ENCODE results near the gene ACSBG1. TPM values are rescaled to one million over a fixed set of nuclear protein-coding genes. Genes with fewer than 3 reads are reported as not detected.

ACSBG1 gene
- total RNA-seq, 3 donors from 2014 or later, result 1.9 to 2.0 TPM; not detected in 1

DNA sequence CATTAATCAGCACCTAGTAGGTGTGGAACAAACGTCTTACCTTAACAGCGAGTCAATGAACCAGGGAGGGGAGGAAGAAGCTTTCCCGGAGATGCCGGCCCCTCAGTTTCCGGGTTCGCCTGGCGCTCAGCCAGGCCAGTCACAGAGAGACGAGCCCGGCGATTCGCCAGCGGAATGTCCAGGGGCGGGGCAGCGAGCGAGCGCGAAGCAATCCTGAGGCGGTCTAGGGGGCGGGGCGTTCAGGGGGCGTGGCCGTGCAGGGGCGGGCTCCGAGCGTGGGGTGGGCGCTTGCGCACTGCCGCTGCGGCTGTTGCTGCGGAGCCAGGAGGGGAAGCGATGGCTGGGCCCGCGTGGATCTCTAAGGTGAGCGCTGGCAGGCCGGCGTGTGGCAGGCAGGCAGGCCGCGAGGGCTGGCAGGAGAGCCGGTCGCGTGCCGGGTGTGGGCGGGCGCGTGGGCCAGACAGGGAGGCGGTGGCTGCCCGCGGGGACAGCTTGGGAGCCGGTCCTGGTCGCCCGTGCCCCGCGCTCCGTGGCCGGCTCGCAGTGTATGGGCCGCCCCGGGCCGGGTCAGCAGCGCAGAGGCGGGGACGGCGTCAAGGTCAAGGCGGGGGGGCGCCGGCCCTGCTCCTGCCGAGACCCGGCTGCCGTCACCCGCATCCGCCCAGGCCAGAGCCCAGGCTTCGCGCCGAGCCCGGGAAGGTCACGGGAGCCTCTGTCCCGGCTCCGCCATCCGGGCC is 85.1 kb downstream of the ACSBG1 start, which contains the start of gene IDH3A:
Gene IDH3A, plus strand, starts transcription at position 295 of the 737 bp plus-strand sequence. Its CDS starts 42 bp downstream, at position 337.
- DNase-seq (ENCODE audit: low spot score in 2 of 2), result peak; percentile 97 to 100
- Histone ChIP-seq H3K4me1 (peaks cover 0 to 9% of the 10 kb centered on the region in 2 donors), H3K4me3 (peak within 1 kb of the TSS; percentile 73 to 91 (median 85)), H3K27me3 (no peaks in the 10 kb centered on the region), H3K27ac (peak within 1 kb of the TSS; percentile 79 to 81), H3K9me3 (no peaks in the 10 kb centered on the region), H3K36me3 (no peaks in the 10 kb centered on the region)
- intact Hi-C loops (cut with DNase I; ENCODE audit: low total_unique reads), result loop anchor here (2.0 kb wide), 1 partner anchor 48 kb away; no protein-coding TSS in a partner anchor
- TF ChIP-seq POLR2AphosphoS5 (IDR thresholded peaks at IDR 0.05) (peak; percentile 48 to 81 (median 61)), POLR2A (IDR thresholded peaks at IDR 0.05) (peak; percentile 22)
- TF ChIP-seq, protein P1, sequence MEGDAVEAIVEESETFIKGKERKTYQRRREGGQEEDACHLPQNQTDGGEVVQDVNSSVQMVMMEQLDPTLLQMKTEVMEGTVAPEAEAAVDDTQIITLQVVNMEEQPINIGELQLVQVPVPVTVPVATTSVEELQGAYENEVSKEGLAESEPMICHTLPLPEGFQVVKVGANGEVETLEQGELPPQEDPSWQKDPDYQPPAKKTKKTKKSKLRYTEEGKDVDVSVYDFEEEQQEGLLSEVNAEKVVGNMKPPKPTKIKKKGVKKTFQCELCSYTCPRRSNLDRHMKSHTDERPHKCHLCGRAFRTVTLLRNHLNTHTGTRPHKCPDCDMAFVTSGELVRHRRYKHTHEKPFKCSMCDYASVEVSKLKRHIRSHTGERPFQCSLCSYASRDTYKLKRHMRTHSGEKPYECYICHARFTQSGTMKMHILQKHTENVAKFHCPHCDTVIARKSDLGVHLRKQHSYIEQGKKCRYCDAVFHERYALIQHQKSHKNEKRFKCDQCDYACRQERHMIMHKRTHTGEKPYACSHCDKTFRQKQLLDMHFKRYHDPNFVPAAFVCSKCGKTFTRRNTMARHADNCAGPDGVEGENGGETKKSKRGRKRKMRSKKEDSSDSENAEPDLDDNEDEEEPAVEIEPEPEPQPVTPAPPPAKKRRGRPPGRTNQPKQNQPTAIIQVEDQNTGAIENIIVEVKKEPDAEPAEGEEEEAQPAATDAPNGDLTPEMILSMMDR (IDR thresholded peaks at IDR 0.05), result peak in 1 of 3 donors; percentile 8

DNA sequence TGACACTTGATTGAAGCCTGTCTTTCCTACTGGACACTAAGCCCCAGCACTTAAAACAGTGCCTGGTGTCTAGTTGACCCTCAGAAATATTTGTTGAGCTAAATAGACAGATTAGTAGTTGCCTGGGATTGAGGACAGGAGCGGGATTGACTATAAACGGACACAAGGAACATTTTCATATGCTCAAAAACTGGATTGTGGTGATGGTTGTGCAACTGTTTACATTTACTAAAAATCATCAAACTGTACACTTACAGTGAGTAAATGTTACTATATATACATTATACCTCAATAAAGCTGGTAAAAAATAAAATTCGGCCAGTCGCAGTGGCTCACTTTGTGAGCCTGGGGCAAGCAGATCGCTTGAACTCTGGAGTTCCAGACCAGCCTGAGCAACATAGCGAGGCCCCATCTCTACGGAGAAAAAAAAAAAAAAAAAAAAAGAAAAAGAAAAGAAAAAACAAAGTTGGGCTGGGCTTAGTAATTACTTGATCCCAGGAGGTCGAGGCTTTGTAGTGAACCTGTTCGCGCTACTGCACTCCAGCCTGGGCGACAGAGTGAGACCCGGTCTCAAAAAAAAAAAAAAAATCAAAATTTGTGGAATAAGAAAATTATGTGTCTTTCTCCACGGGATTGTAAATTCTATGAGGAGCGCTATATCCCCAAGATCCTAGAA is 85.8 kb downstream of the ACSBG1 start:
- intact Hi-C loops (cut with DNase I; ENCODE audit: low total_unique reads), result loop anchor here (2.0 kb wide), 1 partner anchor 48 kb away; no protein-coding TSS in a partner anchor
- Histone ChIP-seq H3K9me3 (no peaks in the 10 kb centered on the region), H3K27me3 (no peaks in the 10 kb centered on the region), H3K36me3 (no peaks in the 10 kb centered on the region), H3K4me3 (peak overlapping the region; percentile 73 to 91 (median 85)), H3K27ac (peak overlapping the region; percentile 4 to 65), H3K4me1 (peaks cover 0 to 9% of the 10 kb centered on the region in 2 donors)
- DNase-seq (ENCODE audit: low spot score in 2 of 2), result no peak
- TF ChIP-seq POLR2A (IDR thresholded peaks at IDR 0.05), result no peak
- TF ChIP-seq POLR2AphosphoS5 (IDR thresholded peaks at IDR 0.05), result no peak
- TF ChIP-seq, protein P1 (IDR thresholded peaks at IDR 0.05), result no peak

DNA sequence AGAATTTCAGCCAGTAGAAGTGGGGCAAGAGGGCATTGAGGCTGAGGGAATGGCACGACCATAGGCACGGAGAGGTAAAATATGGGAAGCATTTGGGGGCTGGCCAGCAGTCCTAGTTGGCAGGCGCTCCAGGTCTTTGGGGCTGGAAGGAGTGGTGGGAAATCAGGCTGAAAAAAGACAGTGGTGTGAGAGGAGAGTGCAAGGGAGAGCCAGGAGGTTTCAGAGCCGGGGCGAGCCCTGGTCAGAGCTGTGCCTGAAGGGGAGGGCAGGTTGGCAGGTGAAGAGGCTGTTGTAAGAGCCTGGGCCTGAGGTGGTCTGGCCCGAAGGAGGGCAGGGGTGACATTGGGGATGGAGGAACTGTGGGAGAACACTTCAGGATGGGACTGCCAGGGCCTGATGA is 86.8 kb downstream of the ACSBG1 start:
- Histone ChIP-seq H3K4me3 (no peak overlapping the region), H3K4me1 (peaks cover 0 to 9% of the 10 kb centered on the region in 2 donors), H3K9me3 (no peaks in the 10 kb centered on the region), H3K27ac (no peak overlapping the region), H3K36me3 (no peaks in the 10 kb centered on the region), H3K27me3 (no peaks in the 10 kb centered on the region)
- DNase-seq (ENCODE audit: low spot score in 2 of 2), result no peak
- no peak for TF ChIP-seq POLR2A (IDR thresholded peaks at IDR 0.05)
- TF ChIP-seq, protein P1 (IDR thresholded peaks at IDR 0.05), result no peak
- no peak for TF ChIP-seq POLR2AphosphoS5 (IDR thresholded peaks at IDR 0.05)
- intact Hi-C loops (cut with DNase I; ENCODE audit: low total_unique reads), result no loop called here

- no peaks in the 10 kb centered on the region for H3K9me3 ChIP-seq
- TF ChIP-seq, protein P1 (IDR thresholded peaks at IDR 0.05), result no peak
- no peak for TF ChIP-seq POLR2AphosphoS5 (IDR thresholded peaks at IDR 0.05)
- no peak for TF ChIP-seq POLR2A (IDR thresholded peaks at IDR 0.05)
- intact Hi-C loops (cut with DNase I; ENCODE audit: low total_unique reads), result no loop called here
- no peak for DNase-seq (ENCODE audit: low spot score in 2 of 2)
- no peak overlapping the region for H3K27ac ChIP-seq
- H3K36me3 ChIP-seq, result no peaks in the 10 kb centered on the region
- H3K4me3 ChIP-seq, result no peak overlapping the region
- H3K27me3 ChIP-seq, result no peaks in the 10 kb centered on the region
- peaks cover 0 to 9% of the 10 kb centered on the region in 2 donors for H3K4me1 ChIP-seq
Observed at GRCh38 chr15:78146425-78147154, 87.8 kb downstream of the ACSBG1 start.

Measured in breast epithelium (tissue), 4 donors.